ENCODE results near the gene SART3.

- no peak for TF ChIP-seq POLR2A (IDR thresholded peaks at IDR 0.05)
- TF ChIP-seq CTCF (IDR thresholded peaks at IDR 0.05): no peak
Measured at GRCh38 chr12:108564724-108565123, 3.8 kb upstream of the SART3 start.

Measured in Peyer's patch (tissue), 4 donors.